GM12892 (cell line): Measurements from ENCODE around the gene AKIRIN2. TPM values are rescaled to one million over a fixed set of nuclear protein-coding genes. Genes with fewer than 3 reads are reported as not detected.

Source experiments
- DNase-seq: peaks from one replicate; pipeline ENCODE4 v3.0.0; 2011; ENCODE audit not compliant: insufficient read length
- FAIRE-seq: peaks from 2 replicates; lab custom pipeline; 2011; peaks lifted over from hg19 to GRCh38; lab: Jason Lieb, UNC
- POLR2A ChIP-seq: IDR thresholded peaks from 2 replicates; pipeline ENCODE4 v1.6.1; 2011; ENCODE audit warnings: low read depth, low read length, control low read depth
- POLR2AphosphoS5 ChIP-seq: IDR thresholded peaks from 2 replicates; pipeline ENCODE4 v1.6.1; 2011; ENCODE audit warnings: low read depth, low read length, control low read depth
- TAF1 ChIP-seq: IDR thresholded peaks from 2 replicates; pipeline ENCODE4 v1.6.1; 2011; ENCODE audit warnings: low read depth, mild to moderate bottlenecking, control low read depth, low read length, borderline replicate concordance
- polyA plus RNA-seq: library from polyadenylated mRNA; unstranded; fragments of >200 nt; gene quantifications from one replicate; pipeline ENCODE4 v1.2.1, GENCODE V29; 2012; ENCODE audit warnings: missing spikeins, inconsistent platforms; ENCODE audit not compliant: missing spikeins

The AKIRIN2 gene
- polyA plus RNA-seq, result 47.7 TPM

- peak; percentile 98 for TF ChIP-seq POLR2A
- TF ChIP-seq POLR2AphosphoS5, result peak; percentile 99
- TF ChIP-seq TAF1, result peak; percentile 95
- FAIRE-seq (peak; percentile 92), DNase-seq (peak; percentile 55)
Measured at GRCh38 chr6:87701676-87702588, at the start of gene AKIRIN2. Gene AKIRIN2 (minus strand): TSS chr6:87702233. CDS start chr6:87701684, 549 bp downstream.

DNA sequence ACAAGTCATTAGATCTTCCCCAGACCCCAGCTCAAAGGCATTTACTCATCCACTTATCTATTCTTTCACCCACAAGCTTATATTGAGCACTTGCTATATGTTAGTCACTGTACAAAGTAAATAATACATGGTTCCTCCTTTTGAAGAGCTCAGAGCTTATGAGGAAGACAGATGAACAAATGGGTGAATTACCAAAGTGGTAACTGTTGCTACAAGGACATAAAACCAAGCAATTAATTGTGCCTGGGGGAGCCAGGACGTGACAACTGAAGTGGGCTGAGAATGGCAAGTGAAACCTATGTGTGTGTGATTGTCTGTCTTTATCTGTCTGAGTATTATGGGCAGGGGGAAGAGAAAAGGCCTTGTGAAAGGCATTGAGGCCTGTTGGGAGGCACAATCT is 45.6 kb upstream of the AKIRIN2 start:
- FAIRE-seq (no peak), DNase-seq (no peak)
- TF ChIP-seq POLR2AphosphoS5 (no peak), POLR2A (no peak), TAF1 (no peak)

DNA sequence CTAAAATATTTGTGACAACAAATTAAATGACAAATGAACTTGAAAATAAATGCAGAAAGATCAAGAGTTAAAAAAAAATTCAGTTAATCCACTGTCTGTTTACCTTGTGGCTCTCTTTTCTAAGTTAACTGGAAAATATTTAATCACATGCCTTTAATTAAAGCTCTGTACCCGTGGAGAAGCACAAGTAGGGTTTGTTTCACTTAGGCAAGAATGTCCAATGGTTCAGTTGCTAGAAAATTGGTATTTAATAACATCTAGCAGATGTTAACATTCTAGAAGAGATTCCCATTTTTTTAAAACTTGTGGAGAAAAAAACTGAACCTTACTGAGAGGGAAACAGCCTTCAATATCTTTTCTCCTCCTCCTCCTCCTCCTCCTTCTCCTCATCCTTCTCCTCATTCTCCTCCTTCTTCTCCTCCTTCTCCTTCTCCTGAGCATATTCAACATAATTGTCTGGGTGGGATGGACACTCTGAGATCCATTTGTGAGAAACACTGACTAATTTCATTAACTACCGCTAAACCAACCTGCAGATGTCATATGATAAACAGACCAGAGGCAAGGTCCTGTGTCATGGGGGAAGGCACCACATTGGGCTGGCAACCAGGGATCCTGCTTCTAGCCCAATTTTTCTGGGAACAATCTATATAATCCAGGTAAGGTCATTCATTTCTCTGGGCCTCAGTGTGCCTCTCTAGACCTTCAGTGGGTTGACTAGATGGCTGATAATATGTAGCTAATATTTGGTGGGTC is 44.1 kb upstream of the AKIRIN2 start:
- no peak for DNase-seq
- TF ChIP-seq POLR2AphosphoS5 (no peak), POLR2A (no peak), TAF1 (no peak)
- FAIRE-seq, result no peak

DNA sequence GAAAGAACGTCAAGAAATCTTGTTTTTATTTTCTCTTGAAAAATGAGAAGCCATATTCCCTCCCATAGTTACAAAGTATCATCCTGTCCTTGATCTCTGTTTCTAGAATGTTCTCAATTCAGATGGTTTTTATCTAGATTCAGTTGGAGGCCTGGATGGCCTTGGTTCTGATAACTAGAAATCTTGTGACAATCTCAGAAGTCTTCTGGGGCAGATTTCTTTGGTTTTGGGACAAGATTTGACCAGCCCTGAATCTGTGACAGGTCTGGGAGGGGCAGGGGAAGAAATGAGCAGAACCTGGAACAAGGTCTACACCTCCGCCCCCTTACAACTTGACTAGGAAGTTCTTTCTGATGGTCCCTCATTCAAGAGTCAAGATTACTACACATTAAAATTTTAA is 41.4 kb upstream of the AKIRIN2 start:
- TF ChIP-seq POLR2AphosphoS5 (no peak), POLR2A (no peak), TAF1 (no peak)
- DNase-seq, result no peak
- no peak for FAIRE-seq

DNA sequence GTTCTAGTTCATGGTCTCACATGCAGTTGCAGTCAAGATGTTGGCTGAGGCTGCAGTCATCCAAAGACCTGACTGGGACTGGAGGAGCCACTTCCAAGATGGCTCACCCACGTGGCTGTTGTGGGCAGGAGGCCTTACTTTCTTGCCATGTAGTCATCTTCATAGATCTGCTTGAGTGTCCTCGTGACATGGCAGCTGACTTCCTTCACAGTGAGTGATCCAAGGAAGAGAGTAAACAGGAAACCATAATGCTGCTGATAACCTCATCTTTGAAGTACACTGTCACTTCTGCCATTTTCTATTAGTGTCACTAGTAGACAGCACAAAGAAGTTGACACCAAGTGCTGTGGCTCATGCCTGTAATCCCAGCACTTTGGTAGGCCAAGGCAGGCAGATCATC is 40.1 kb upstream of the AKIRIN2 start:
- TF ChIP-seq POLR2AphosphoS5 (no peak), POLR2A (no peak), TAF1 (no peak)
- FAIRE-seq (peak; percentile 95), DNase-seq (no peak)

DNA sequence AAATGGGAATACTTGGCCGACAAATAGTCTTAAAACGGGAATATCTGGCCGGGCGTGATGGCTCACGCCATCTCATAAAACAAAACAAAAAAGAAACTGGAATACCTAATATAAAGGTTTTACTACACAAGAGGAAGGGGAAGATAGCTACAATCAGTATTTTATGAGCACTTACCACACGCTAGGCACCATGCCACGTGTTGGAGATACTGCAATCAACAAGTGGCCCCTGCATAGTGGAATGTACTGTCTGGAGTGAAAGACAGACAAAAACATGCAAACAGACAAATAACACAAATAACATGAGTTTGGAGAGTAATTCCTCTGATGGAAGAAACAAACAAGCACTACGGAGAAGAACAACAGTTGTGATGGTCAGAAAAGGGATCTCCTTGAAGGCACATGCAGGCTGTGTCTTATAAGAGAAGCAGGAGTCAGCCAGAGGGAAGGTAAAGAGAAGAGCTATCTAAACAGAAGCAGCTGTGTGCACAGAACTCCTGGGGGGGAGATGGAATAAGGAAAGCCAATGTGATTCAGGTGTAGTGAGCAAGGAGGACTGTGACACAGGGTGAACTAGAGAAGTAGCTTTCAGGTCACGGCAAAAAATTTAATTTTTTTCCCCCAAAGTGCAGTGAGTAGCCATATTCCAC is 39.1 kb upstream of the AKIRIN2 start:
- no peak for DNase-seq
- TF ChIP-seq POLR2AphosphoS5 (no peak), TAF1 (no peak), POLR2A (no peak)
- no peak for FAIRE-seq

- TF ChIP-seq POLR2AphosphoS5 (no peak), POLR2A (no peak), TAF1 (no peak)
- FAIRE-seq (no peak), DNase-seq (no peak)
Measured at GRCh38 chr6:87738744-87739143, 36.7 kb upstream of the AKIRIN2 start.

GRCh38 chr6:87738000-87738399 is 36.0 kb upstream of the AKIRIN2 start:
- TF ChIP-seq POLR2AphosphoS5 (no peak), TAF1 (no peak), POLR2A (no peak)
- DNase-seq (no peak), FAIRE-seq (no peak)

DNA sequence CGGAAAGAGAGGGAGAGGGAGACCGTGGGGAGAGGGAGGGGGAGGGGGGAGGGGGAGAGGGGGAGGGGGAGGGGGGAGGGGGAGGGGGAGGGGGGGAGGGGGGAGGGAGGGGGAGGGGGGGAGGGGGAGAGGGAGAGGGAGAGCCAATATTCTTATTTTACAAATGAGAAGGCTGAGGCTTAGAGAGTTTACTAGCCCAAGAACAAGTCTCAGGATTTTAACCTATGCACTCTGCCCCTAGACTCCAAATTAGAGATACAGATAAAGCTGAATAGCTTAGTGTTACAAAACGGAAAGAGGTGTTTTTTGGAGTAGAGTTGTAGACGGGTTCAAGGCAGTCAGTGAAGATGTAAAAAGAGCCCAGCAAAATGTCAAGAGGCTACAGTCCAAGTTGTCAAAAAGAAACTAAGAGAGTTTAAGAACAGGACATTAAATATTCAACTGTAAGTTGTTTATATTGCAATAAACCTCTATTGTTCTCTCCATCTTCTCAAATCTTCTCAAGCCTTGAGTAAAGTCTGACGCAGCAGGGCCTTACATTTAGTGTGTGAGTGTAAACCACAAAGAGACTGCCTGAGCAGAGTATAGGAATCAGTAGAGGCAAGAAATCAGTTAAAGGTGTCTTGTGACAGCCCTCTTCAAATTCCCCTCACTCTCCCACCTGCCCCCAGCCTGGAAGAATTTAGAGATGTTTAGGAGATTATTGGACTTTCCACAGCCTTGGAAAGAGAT is 34.9 kb upstream of the AKIRIN2 start:
- TF ChIP-seq POLR2A, result no peak
- TF ChIP-seq POLR2AphosphoS5, result no peak
- TF ChIP-seq TAF1, result no peak
- FAIRE-seq (peak; percentile 71), DNase-seq (no peak)

GRCh38 chr6:87731818-87732661 is 30.0 kb upstream of the AKIRIN2 start:
- no peak for TF ChIP-seq TAF1
- TF ChIP-seq POLR2AphosphoS5, result no peak
- TF ChIP-seq POLR2A, result no peak
- FAIRE-seq (peak; percentile 61), DNase-seq (no peak)
